OCI-LY1 (cell line): ENCODE data around the gene RABGAP1L.

Experiments used
- H2AFZ ChIP-seq: fragments of 200-600 bp; sonication (generic), shearing (Covaris generic); 2 replicates; pipeline ENCODE4 v1.6.0; 2014; ENCODE audit warnings: antibody characterized with exemption, mild to moderate bottlenecking, low read length
- H3F3A ChIP-seq: fragments of 200-600 bp; sonication (generic), shearing (Covaris generic); 2 replicates; pipeline ENCODE4 v1.6.0; 2014; ENCODE audit warnings: mild to moderate bottlenecking, antibody characterized with exemption, low read length, moderate library complexity; ENCODE audit not compliant: insufficient read depth
- H3K27ac ChIP-seq: fragments of 200-600 bp; sonication (generic); 2 replicates; pipeline ENCODE4 v1.5.1; 2014; ENCODE audit warnings: low read length, mixed run types, mild to moderate bottlenecking, low read depth; ENCODE audit not compliant: poor library complexity, severe bottlenecking
- H3K27me3 ChIP-seq: fragments of 200-600 bp; sonication (generic); 2 replicates; pipeline ENCODE4 v1.6.0; 2014; ENCODE audit warnings: antibody characterized with exemption, mild to moderate bottlenecking, low read length, moderate library complexity; ENCODE audit not compliant: insufficient read depth
- H3K36me3 ChIP-seq: fragments of 200-600 bp; sonication (generic); 2 replicates; pipeline ENCODE4 v1.6.1; 2014; ENCODE audit warnings: mild to moderate bottlenecking, antibody characterized with exemption, low read length, moderate library complexity, mixed read lengths; ENCODE audit not compliant: insufficient read depth
- H3K4me1 ChIP-seq: fragments of 200-600 bp; sonication (generic); 2 replicates; pipeline ENCODE4 v1.5.1; 2014; ENCODE audit warnings: mild to moderate bottlenecking, low read length, moderate library complexity; ENCODE audit not compliant: insufficient read depth, severe bottlenecking
- H3K4me2 ChIP-seq: fragments of 200-600 bp; sonication (generic), shearing (Covaris generic); 2 replicates; pipeline ENCODE4 v1.6.1; 2014; ENCODE audit warnings: low read length
- H3K4me3 ChIP-seq: fragments of 200-600 bp; sonication (generic); 2 replicates; pipeline ENCODE4 v1.5.1; 2014; ENCODE audit warnings: low read length, low read depth, mild to moderate bottlenecking, mixed read lengths; ENCODE audit not compliant: poor library complexity, severe bottlenecking
- H3K79me2 ChIP-seq: fragments of 200-600 bp; shearing (Covaris generic); 2 replicates; pipeline ENCODE4 v1.6.1; 2016; ENCODE audit warnings: mixed run types, low read length, mixed read lengths; ENCODE audit not compliant: insufficient read depth
- H3K9ac ChIP-seq: fragments of 200-600 bp; sonication (generic), shearing (Covaris generic); 2 replicates; pipeline ENCODE4 v1.6.1; 2014; ENCODE audit warnings: mild to moderate bottlenecking, low read length, mixed read lengths
- H3K9me2 ChIP-seq: fragments of 200-600 bp; sonication (generic), shearing (Covaris generic); 2 replicates; pipeline ENCODE4 v1.6.1; 2014; ENCODE audit warnings: low read depth, mild to moderate bottlenecking, low read length, mixed read lengths
- H3K9me3 ChIP-seq: fragments of 200-600 bp; shearing (Covaris generic); 2 replicates; pipeline ENCODE4 v1.6.1; 2014; ENCODE audit warnings: low read length, mixed read lengths
- H4K20me1 ChIP-seq: fragments of 200-600 bp; sonication (generic), shearing (Covaris generic); 2 replicates; pipeline ENCODE4 v1.6.0; 2016; ENCODE audit warnings: mild to moderate bottlenecking, low read length; ENCODE audit not compliant: insufficient read depth
- EZH2 ChIP-seq: fragments of 200-600 bp; sonication (generic), shearing (Covaris generic); IDR thresholded peaks from 2 replicates; pipeline ENCODE4 v1.8.0; 2017; ENCODE audit warnings: borderline replicate concordance, mixed run types, mild to moderate bottlenecking, antibody characterized with exemption, low read length, moderate library complexity, mixed read lengths
- TF ChIP-seq, protein P1 (sequence below): fragments of 200-600 bp; sonication (generic), shearing (Covaris generic); IDR thresholded peaks from 2 replicates; pipeline ENCODE4 v1.5.1; 2017; ENCODE audit warnings: mild to moderate bottlenecking, antibody characterized with exemption, low read length, moderate library complexity, mixed read lengths

Gene RABGAP1L

DNA sequence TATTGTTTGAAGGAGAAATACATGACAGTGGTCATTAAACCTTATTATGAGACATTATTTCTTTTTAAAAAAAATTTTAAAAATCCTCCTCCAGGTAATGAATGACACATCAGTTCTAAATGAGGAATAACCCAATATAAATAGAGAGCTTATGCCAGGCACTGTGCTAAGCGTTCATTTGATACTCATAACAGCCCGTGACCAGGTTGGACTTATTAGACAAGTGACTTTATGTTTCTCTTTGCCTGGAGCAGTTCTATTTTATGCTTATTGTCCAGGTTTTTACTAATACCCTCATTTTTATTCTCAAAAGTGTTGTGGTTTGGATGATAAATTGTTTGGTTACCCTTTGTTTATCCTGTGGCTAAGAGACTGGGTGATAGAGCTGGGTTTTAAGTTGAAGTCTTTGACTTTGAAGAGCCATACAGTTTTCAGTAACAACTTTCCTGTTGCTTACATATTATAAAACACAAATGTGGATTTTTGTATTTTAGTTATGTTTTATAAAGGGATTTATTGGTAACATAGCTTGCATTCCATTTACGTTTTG, 84.2 kb downstream of the RABGAP1L start:
- H3K27ac ChIP-seq, result no peak overlapping the region
- TF ChIP-seq EZH2, result no peak
- TF ChIP-seq, protein P1, sequence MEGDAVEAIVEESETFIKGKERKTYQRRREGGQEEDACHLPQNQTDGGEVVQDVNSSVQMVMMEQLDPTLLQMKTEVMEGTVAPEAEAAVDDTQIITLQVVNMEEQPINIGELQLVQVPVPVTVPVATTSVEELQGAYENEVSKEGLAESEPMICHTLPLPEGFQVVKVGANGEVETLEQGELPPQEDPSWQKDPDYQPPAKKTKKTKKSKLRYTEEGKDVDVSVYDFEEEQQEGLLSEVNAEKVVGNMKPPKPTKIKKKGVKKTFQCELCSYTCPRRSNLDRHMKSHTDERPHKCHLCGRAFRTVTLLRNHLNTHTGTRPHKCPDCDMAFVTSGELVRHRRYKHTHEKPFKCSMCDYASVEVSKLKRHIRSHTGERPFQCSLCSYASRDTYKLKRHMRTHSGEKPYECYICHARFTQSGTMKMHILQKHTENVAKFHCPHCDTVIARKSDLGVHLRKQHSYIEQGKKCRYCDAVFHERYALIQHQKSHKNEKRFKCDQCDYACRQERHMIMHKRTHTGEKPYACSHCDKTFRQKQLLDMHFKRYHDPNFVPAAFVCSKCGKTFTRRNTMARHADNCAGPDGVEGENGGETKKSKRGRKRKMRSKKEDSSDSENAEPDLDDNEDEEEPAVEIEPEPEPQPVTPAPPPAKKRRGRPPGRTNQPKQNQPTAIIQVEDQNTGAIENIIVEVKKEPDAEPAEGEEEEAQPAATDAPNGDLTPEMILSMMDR, result no peak
- H3K9me2 ChIP-seq, result no peaks in the 10 kb centered on the region
- H3K36me3 ChIP-seq, result peaks cover 22% of the 10 kb centered on the region
- H3K4me1 ChIP-seq, result no peaks in the 10 kb centered on the region
- no peak overlapping the region for H3K9ac ChIP-seq
- H3F3A ChIP-seq, result peaks cover 8% of the 10 kb centered on the region; the same call in 1 of the 2 replicates
- H3K27me3 ChIP-seq, result no peaks in the 10 kb centered on the region
- H4K20me1 ChIP-seq, result no peaks in the 10 kb centered on the region
- no peak overlapping the region for H3K4me3 ChIP-seq
- H3K9me3 ChIP-seq, result no peaks in the 10 kb centered on the region
- H3K79me2 ChIP-seq, result no peaks in the 10 kb centered on the region
- H2AFZ ChIP-seq, result no peak overlapping the region
- H3K4me2 ChIP-seq, result no peak overlapping the region

DNA sequence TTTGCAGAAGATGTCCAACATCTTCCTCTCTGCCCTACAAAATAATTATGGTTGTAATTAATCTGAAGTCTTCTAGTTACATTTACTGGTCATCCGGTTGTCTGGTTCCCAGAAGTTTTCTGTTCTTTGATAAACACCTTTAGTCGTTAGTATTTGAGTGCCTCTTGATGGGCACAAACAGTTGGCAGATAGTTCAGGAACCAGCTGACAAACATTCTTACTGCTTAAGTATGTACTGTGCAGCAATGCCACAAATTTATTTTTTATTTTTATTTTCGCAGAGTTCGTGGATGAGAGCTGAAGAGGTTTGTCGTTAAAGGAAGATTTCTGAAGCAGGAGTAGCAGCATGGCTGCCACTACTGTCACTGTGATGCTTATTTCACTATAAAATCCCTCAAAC, 84.7 kb downstream of the RABGAP1L start:
- no peak overlapping the region for H3K27ac ChIP-seq
- no peak overlapping the region for H3K4me3 ChIP-seq
- H2AFZ ChIP-seq, result no peak overlapping the region
- no peaks in the 10 kb centered on the region for H3K79me2 ChIP-seq
- no peaks in the 10 kb centered on the region for H4K20me1 ChIP-seq
- peaks cover 8% of the 10 kb centered on the region; the same call in 1 of the 2 replicates for H3F3A ChIP-seq
- no peak overlapping the region for H3K9ac ChIP-seq
- H3K9me3 ChIP-seq, result no peaks in the 10 kb centered on the region
- no peaks in the 10 kb centered on the region for H3K9me2 ChIP-seq
- TF ChIP-seq, protein P1, result no peak
- no peak for TF ChIP-seq EZH2
- H3K4me2 ChIP-seq, result no peak overlapping the region
- peaks cover 22% of the 10 kb centered on the region for H3K36me3 ChIP-seq
- H3K4me1 ChIP-seq, result no peaks in the 10 kb centered on the region
- no peaks in the 10 kb centered on the region for H3K27me3 ChIP-seq

DNA sequence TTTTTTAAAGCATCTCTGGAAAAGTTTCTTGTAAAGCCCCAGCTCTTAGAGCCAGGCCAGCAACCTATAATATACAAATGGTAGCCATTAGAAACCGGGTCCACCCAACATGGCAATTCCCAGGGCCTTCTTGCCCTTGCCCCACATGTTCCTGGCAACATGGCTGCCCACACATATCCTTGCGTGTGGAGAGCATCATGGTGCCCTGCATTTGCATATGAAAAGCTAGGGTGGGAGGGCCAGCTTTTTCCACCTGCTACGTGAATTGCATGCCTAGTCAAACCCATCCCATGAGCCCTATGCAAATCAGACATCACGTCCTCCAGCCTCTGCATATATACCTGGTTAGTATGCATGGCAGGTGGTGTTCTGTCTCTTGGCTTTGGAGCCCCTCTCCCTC, 88.2 kb downstream of the RABGAP1L start:
- Histone ChIP-seq H3K9me3 (no peaks in the 10 kb centered on the region), H3K36me3 (peaks cover 22% of the 10 kb centered on the region)

More for the DNA sequence above, 88.2 kb downstream of the RABGAP1L start:
- Histone ChIP-seq H3K9me2 (no peaks in the 10 kb centered on the region), H2AFZ (no peak overlapping the region), H3K9ac (no peak overlapping the region), H3K27ac (no peak overlapping the region), H3K4me1 (no peaks in the 10 kb centered on the region), H3F3A (peaks cover 6% of the 10 kb centered on the region; the same call in 1 of the 2 replicates), H3K27me3 (no peaks in the 10 kb centered on the region), H3K4me2 (no peak overlapping the region), H3K79me2 (no peaks in the 10 kb centered on the region), H3K4me3 (no peak overlapping the region), H4K20me1 (no peaks in the 10 kb centered on the region)
- TF ChIP-seq, protein P1, result no peak
- no peak for TF ChIP-seq EZH2
